HG03097 (cell line): ENCODE results near the gene PPP1R1B.

ENCODE experiments used
- ATAC-seq: cut with Tn5 transposase; IDR thresholded peaks from one replicate; pipeline ENCODE4 v1.9.1; 2021; ENCODE audit not compliant: unreplicated experiment, low FRiP score

PPP1R1B gene

GRCh38 chr17:39600288-39600996 is 26.3 kb upstream of the PPP1R1B start:
- ATAC-seq: no peak

DNA sequence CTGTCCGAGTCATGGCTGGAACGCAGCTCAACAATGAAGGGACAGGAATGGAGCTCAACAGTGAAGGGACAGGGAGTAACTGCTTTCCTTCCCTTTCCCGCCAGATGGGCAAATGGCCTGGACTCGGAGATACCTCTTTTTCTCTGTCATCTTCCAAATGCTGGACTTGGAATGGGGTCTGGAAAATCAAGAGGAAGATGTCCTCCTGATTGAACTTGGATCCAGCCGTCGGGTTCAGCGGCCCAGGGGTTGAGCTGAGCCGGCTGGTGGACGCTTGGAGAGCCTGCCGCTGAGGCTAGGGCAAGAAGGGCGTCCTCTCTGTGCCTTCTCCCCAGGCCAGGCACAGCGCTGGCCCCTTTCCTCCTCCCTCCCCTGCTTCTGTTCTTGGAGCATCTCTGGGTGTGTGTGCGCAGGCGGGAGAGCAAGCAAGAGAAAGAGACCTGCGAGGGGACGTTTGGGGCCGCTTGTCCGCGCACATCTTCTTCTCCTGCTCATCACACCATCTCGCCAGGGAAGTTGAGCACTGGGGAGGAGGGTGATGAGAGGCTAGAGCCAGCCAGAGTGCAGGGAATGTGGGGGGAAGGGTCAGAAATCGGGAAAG is 25.7 kb upstream of the PPP1R1B start:
- ATAC-seq: no peak

DNA sequence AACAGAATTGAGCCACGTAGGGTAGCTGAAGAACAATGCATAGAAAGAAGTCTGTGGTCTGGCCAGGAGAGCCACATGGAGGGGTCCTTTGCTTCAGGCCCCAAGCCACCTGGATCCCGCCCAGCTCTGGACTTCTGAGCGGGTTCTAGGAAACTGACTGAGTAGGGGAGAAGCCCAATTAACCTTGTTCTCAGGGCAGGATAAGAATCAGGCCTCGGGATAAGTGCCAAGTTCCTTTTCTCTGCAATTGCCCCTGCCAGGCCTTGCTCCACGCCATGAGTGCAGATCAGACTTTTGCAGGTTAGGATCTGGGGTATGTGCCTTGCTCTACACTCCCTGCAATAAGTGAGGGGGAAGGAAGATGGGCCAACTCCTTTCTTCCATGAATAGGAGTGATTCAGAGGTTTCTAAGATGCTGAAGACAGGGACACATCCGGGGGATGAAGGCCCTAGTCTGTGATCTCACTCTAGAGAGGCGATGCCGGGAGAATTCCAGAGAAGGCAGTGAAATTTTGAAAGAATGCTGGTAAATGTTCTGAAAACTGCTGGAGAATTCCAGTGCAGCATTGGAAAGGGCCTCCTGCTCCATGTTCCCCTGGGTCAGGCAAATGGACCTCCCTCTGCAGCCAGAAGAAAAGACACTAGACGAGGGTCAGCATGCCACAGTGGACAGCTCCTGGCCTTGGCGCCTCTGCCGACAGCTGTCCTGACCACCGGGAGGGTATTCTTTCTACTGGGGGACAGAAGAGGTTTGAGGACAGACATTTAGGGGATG is 24.8 kb upstream of the PPP1R1B start:
- ATAC-seq: no peak

DNA sequence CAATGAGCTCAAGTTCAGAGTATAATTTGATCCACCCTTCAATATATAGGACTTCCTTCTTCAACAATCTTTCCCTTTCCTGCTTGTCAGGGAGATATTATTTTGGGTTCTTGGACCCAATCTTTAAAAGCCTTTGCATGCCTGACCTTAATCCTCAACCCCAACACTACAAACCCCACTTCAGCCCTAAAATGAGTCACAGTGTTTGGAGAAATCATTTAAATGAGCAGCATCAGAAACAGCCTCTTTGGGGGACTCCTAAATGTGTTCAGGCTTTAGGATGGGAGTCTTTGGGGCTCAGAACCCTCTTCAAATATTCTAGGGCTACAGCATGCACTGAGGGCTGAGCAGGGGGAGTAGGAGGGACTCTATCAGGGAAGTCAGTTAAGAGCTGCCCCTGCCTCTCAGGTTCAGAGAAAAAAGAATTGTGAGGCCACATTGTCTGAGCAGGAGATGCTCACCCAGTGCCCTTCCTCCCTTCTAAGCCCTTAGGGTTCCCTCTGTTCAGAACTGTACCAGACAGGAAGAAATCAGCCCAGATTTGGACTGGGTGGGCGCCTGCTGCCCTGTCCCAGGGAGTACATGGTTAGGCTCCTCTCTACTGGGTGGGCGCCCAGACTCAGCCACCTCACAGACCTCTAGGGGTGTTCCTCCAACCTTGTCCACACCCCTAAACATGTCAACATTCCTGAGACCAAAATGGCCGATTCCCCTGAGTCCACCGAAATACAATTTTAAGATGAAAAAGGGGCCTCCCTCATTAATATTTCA is 24.0 kb upstream of the PPP1R1B start:
- no peak for ATAC-seq

- no peak for ATAC-seq
Measured at GRCh38 chr17:39603304-39604016, 23.3 kb upstream of the PPP1R1B start.

GRCh38 chr17:39604911-39605491 is 21.8 kb upstream of the PPP1R1B start:
- no peak for ATAC-seq

- ATAC-seq: no peak
Measured at GRCh38 chr17:39605492-39606433, 21.0 kb upstream of the PPP1R1B start.

- no peak for ATAC-seq
Measured at GRCh38 chr17:39606434-39607056, 20.2 kb upstream of the PPP1R1B start.

- ATAC-seq: no peak
Measured at GRCh38 chr17:39607057-39607850, 19.5 kb upstream of the PPP1R1B start.

DNA sequence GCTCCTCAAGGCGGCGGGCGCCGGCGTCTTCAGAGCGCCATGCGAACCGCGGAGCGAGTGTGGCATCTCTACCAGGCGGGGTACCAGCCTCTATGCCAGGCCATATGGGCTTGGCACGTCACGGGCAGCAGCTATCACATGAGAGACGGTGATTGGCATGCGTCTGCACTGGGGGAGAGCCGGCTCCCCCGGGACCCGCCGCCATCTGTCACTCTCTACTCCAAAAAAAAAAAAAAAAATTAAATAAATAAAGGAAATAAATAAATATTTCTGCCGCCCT is 19.0 kb upstream of the PPP1R1B start, which contains the start of gene NEUROD2:
Gene NEUROD2 (minus strand): TSS at position 70 of the 280 bp plus-strand sequence. CDS start 1,321 bp downstream, outside the sequence.
- no peak for ATAC-seq

DNA sequence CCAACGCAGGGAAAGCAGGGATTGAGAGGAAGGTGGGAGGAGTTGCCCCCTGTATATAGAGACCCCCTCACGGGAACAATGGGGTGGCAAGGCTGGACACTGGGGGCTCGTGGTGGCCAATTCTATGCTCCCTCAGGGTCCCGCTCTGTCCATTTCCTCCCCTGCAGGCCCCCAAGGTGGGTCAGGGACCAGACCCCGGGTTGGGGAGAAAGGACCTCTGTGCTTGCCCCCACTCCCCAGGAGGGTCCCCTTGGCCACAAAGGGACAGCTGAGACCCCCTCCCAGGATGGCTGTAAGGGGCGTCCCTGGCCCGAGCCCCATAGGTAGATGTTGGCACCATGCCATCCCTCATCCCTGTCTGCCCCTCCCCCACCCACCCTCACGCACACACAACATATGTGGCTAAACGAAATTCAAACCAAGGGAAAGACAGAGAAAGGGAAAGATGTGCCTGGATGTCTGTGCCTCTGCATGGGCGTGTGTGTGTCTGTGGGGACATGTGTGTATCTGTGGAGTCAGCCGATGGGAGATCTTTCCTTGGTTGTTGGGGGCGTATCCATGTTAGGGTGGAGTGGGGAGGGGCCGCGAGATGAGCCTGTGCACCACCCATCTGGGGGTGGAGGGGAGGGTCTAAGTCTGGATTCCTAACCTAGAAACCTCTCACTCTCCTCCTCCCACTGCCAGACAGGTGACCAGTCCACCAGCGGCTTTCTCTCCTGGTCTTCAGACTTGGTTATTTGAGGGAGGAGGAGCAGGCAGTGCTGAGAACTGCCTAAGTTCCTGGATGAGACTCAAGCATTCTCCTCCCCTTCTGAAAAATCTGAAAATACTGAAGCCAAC is 18.4 kb upstream of the PPP1R1B start:
- no peak for ATAC-seq

DNA sequence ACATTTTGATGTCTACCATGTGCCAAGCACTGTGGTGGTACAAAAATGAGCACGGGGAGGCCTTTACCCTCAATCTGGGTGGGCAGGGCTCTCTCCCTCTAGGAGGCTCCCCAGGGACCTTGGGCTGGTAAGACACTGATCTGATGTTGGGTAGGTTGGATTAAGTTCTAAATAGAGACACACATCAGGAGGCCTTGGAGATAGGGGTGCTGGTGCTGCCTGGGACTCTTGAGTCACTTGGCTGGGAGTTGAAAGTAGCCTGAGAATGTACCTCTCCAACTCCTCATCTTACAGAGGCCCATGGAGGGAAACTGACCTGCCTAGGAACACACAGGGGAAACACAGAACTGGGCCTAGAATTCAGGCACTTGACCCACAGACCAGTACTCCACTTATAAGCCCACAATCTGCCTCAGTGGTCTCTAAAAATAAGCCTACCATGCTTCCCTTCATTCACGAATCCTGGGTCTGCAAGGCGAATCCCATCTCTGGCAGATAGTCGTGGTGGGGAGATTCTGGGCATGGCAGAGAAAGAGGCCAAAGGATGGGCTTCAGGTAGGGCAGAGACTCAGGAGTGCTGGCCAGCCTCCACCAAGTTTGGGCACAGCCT is 17.2 kb upstream of the PPP1R1B start:
- no peak for ATAC-seq

- no peak for ATAC-seq
Measured at GRCh38 chr17:39611401-39612112, 15.2 kb upstream of the PPP1R1B start.

- no peak for ATAC-seq
Measured at GRCh38 chr17:39612291-39612894, 14.4 kb upstream of the PPP1R1B start.

GRCh38 chr17:39612935-39613464 is 13.8 kb upstream of the PPP1R1B start:
- no peak for ATAC-seq
